Right renal cortex interstitium (tissue), 3 donors: ENCODE results near the gene NAPG. TPM values are rescaled to one million over a fixed set of nuclear protein-coding genes. Genes with fewer than 3 reads are reported as not detected.
"Not testable (repeated sequence)": the region's sequence is repeated elsewhere in the genome, so short reads cannot be mapped to it uniquely, and the experiment has no call there.

ENCODE experiments used
- DNase-seq, 3 donors: peaks; one replicate each; pipeline ENCODE4 v3.0.0-alpha.2; 2013; ENCODE audit warnings: low read depth in 3 of 3, low spot score in 2 of 3
- polyA plus RNA-seq, 3 donors: library from polyadenylated mRNA; unstranded; fragments of 120-200 nt; gene quantifications; one replicate each; pipeline ENCODE4 v1.2.1, GENCODE V29; 2013; ENCODE audit not compliant: insufficient read length in 3 of 3

The NAPG gene
- 10 to 100 TPM; 18.8 to 20.8 (median 19.1) TPM for polyA plus RNA-seq

GRCh38 chr18:10525697-10526560 is at the start of gene NAPG:
Gene NAPG (plus strand): TSS chr18:10526027. CDS start chr18:10526103, 76 bp downstream.
- DNase-seq = peak; percentile 70 to 80 (median 78)

GRCh38 chr18:10476338-10476791 is 49.5 kb upstream of the NAPG start:
- no peak for DNase-seq

GRCh38 chr18:10477121-10477862 is 48.5 kb upstream of the NAPG start:
- no peak for DNase-seq

- no peak for DNase-seq
Observed at GRCh38 chr18:10477863-10478260, 48.0 kb upstream of the NAPG start.

- no peak for DNase-seq
Observed at GRCh38 chr18:10481831-10482230, 44.0 kb upstream of the NAPG start.

- no peak for DNase-seq
Observed at GRCh38 chr18:10482363-10482984, 43.4 kb upstream of the NAPG start.

- no peak for DNase-seq
Observed at GRCh38 chr18:10482985-10483949, 42.6 kb upstream of the NAPG start.

GRCh38 chr18:10485475-10485874 is 40.4 kb upstream of the NAPG start:
- DNase-seq = no peak

GRCh38 chr18:10486362-10486761 is 39.5 kb upstream of the NAPG start:
- no peak for DNase-seq

- DNase-seq = no peak
Observed at GRCh38 chr18:10487154-10487553, 38.7 kb upstream of the NAPG start.

- no peak for DNase-seq
Observed at GRCh38 chr18:10488017-10488416, 37.8 kb upstream of the NAPG start.

GRCh38 chr18:10490401-10491165 is 35.2 kb upstream of the NAPG start:
- no peak for DNase-seq

GRCh38 chr18:10495936-10496335 is 29.9 kb upstream of the NAPG start:
- no peak for DNase-seq

GRCh38 chr18:10497206-10497749 is 28.5 kb upstream of the NAPG start:
- no peak for DNase-seq

GRCh38 chr18:10499230-10499629 is 26.6 kb upstream of the NAPG start:
- no peak for DNase-seq

- no peak for DNase-seq
Observed at GRCh38 chr18:10500038-10500437, 25.8 kb upstream of the NAPG start.

GRCh38 chr18:10504723-10505122 is 21.1 kb upstream of the NAPG start:
- no peak for DNase-seq

- not testable (repeated sequence) for DNase-seq
Observed at GRCh38 chr18:10505892-10506291, 19.9 kb upstream of the NAPG start.

GRCh38 chr18:10508591-10508990 is 17.2 kb upstream of the NAPG start:
- no peak for DNase-seq
